ENCODE data around the gene CATSPERZ. TPM values are rescaled to one million over a fixed set of nuclear protein-coding genes. Genes with fewer than 3 reads are reported as not detected.

Gene CATSPERZ
- total RNA-seq, 1 donor from 2014 or later: not detected

- Histone ChIP-seq H3K27me3 (ENCODE audit: low read depth) (no peaks in the 10 kb centered on the region), H3K27ac (no peak overlapping the region), H3K36me3 (peaks cover 15% of the 10 kb centered on the region), H3K9me3 (no peaks in the 10 kb centered on the region), H3K4me1 (peaks cover 24% of the 10 kb centered on the region), H3K4me3 (no peak overlapping the region)
- DNase-seq (no peak), ATAC-seq (no peak)
- TF ChIP-seq CTCF (IDR thresholded peaks at IDR 0.05): no peak
- intact Hi-C loops (cut with DNase I): no loop called here
These were observed 44.6 kb downstream of the CATSPERZ start for GRCh38 chr11:64344787-64345186.

GRCh38 chr11:64347193-64347867 lies 47.2 kb downstream of the CATSPERZ start:
- intact Hi-C loops (cut with DNase I): no loop called here
- H3K36me3 ChIP-seq: peaks cover 15% of the 10 kb centered on the region
- DNase-seq: no peak
- no peaks in the 10 kb centered on the region for H3K9me3 ChIP-seq
- no peak for ATAC-seq
- TF ChIP-seq CTCF (IDR thresholded peaks at IDR 0.05): no peak
- no peak overlapping the region for H3K27ac ChIP-seq
- H3K27me3 ChIP-seq (ENCODE audit: low read depth): no peaks in the 10 kb centered on the region
- no peak overlapping the region for H3K4me3 ChIP-seq
- H3K4me1 ChIP-seq: peaks cover 7% of the 10 kb centered on the region

- intact Hi-C loops (cut with DNase I): no loop called here
- DNase-seq (no peak), ATAC-seq (no peak)
- no peak for TF ChIP-seq CTCF (IDR thresholded peaks at IDR 0.05)
- H3K36me3 ChIP-seq: peaks cover 14% of the 10 kb centered on the region
- no peak overlapping the region for H3K27ac ChIP-seq
- no peaks in the 10 kb centered on the region for H3K4me1 ChIP-seq
- no peaks in the 10 kb centered on the region for H3K9me3 ChIP-seq
- no peak overlapping the region for H3K4me3 ChIP-seq
- no peaks in the 10 kb centered on the region for H3K27me3 ChIP-seq (ENCODE audit: low read depth)
These were observed 48.3 kb downstream of the CATSPERZ start for GRCh38 chr11:64348383-64349024.

GRCh38 chr11:64349025-64349387 lies 48.8 kb downstream of the CATSPERZ start:
- H3K36me3 ChIP-seq: peaks cover 11% of the 10 kb centered on the region
- no peak for TF ChIP-seq CTCF (IDR thresholded peaks at IDR 0.05)
- ATAC-seq (no peak), DNase-seq (no peak)
- no peak overlapping the region for H3K4me3 ChIP-seq
- H3K27ac ChIP-seq: no peak overlapping the region
- H3K9me3 ChIP-seq: no peaks in the 10 kb centered on the region
- intact Hi-C loops (cut with DNase I): no loop called here
- no peaks in the 10 kb centered on the region for H3K27me3 ChIP-seq (ENCODE audit: low read depth)
- no peaks in the 10 kb centered on the region for H3K4me1 ChIP-seq

GRCh38 chr11:64349404-64349803 lies 49.2 kb downstream of the CATSPERZ start:
- H3K27ac ChIP-seq: no peak overlapping the region
- H3K4me1 ChIP-seq: no peaks in the 10 kb centered on the region
- H3K4me3 ChIP-seq: no peak overlapping the region
- no peak for ATAC-seq
- DNase-seq: no peak
- H3K9me3 ChIP-seq: no peaks in the 10 kb centered on the region
- no peaks in the 10 kb centered on the region for H3K27me3 ChIP-seq (ENCODE audit: low read depth)
- H3K36me3 ChIP-seq: peaks cover 7% of the 10 kb centered on the region
- no peak for TF ChIP-seq CTCF (IDR thresholded peaks at IDR 0.05)
- intact Hi-C loops (cut with DNase I): no loop called here
